ENCODE results near the gene TTLL11. TPM values are rescaled to one million over a fixed set of nuclear protein-coding genes. Genes with fewer than 3 reads are reported as not detected.

Gene TTLL11
- total RNA-seq, 4 donors from 2014 or later, result 9.1 to 47.4 (median 11.3) TPM

GRCh38 chr9:122057211-122057610 is 35.9 kb downstream of the TTLL11 start:
- peaks cover 0 to 14% (median 0%) of the 10 kb centered on the region in 4 donors for H3K4me1 ChIP-seq
- H3K27me3 ChIP-seq, result no peaks in the 10 kb centered on the region
- no peak for DNase-seq
- 91 to 96% methylated on average over 4 to 10 of the region's 10 CpGs for WGBS, 2 donors (ENCODE audit: low coverage in 1 of 2)
- intact Hi-C loops (cut with DNase I; ENCODE audit: low total_unique reads) (no loop called here), in situ Hi-C loops (cut with MboI; ENCODE audit: low pct_ligation_motif_present in 1 of 4, low pct_unique_long_range_greater_than_20kb in 1 of 4, low sequenced_read_pairs in 3 of 4) (no loop called here)
- no peaks in the 10 kb centered on the region for H3K9me3 ChIP-seq
- H3K27ac ChIP-seq, result no peak overlapping the region
- no peak for TF ChIP-seq EP300 (IDR thresholded peaks at IDR 0.05; ENCODE audit: low read depth)
- no peak for TF ChIP-seq POLR2A (IDR thresholded peaks at IDR 0.05)
- TF ChIP-seq POLR2AphosphoS5 (IDR thresholded peaks at IDR 0.05), result no peak
- no peak for TF ChIP-seq CTCF (IDR thresholded peaks at IDR 0.05)
- no peak overlapping the region for H3K4me3 ChIP-seq
- H3K36me3 ChIP-seq, result no peaks in the 10 kb centered on the region

GRCh38 chr9:122056484-122056883 is 36.6 kb downstream of the TTLL11 start:
- 83 to 95% methylated on average over 2 to 3 of the region's 3 CpGs for WGBS, 2 donors (ENCODE audit: low coverage in 1 of 2)
- DNase-seq, result no peak
- TF ChIP-seq CTCF (IDR thresholded peaks at IDR 0.05) (no peak), EP300 (IDR thresholded peaks at IDR 0.05; ENCODE audit: low read depth) (no peak), POLR2A (IDR thresholded peaks at IDR 0.05) (no peak), POLR2AphosphoS5 (IDR thresholded peaks at IDR 0.05) (no peak)
- Histone ChIP-seq H3K27me3 (no peaks in the 10 kb centered on the region), H3K9me3 (no peaks in the 10 kb centered on the region), H3K4me3 (no peak overlapping the region), H3K36me3 (no peaks in the 10 kb centered on the region), H3K27ac (no peak overlapping the region), H3K4me1 (peaks cover 0 to 14% (median 0%) of the 10 kb centered on the region in 4 donors)
- intact Hi-C loops (cut with DNase I; ENCODE audit: low total_unique reads), result no loop called here
- in situ Hi-C loops (cut with MboI; ENCODE audit: low pct_ligation_motif_present in 1 of 4, low pct_unique_long_range_greater_than_20kb in 1 of 4, low sequenced_read_pairs in 3 of 4), result no loop called here

- H3K27ac ChIP-seq, result no peak overlapping the region
- peaks cover 0 to 14% (median 0%) of the 10 kb centered on the region in 4 donors for H3K4me1 ChIP-seq
- H3K27me3 ChIP-seq, result no peaks in the 10 kb centered on the region
- WGBS, 2 donors (ENCODE audit: low coverage in 1 of 2), result 86 to 89% methylated on average over 5 to 6 of the region's 6 CpGs
- in situ Hi-C loops (cut with MboI; ENCODE audit: low pct_ligation_motif_present in 1 of 4, low pct_unique_long_range_greater_than_20kb in 1 of 4, low sequenced_read_pairs in 3 of 4) (no loop called here), intact Hi-C loops (cut with DNase I; ENCODE audit: low total_unique reads) (no loop called here)
- no peaks in the 10 kb centered on the region for H3K36me3 ChIP-seq
- no peak for TF ChIP-seq EP300 (IDR thresholded peaks at IDR 0.05; ENCODE audit: low read depth)
- no peak for TF ChIP-seq CTCF (IDR thresholded peaks at IDR 0.05)
- no peak for TF ChIP-seq POLR2AphosphoS5 (IDR thresholded peaks at IDR 0.05)
- no peak for TF ChIP-seq POLR2A (IDR thresholded peaks at IDR 0.05)
- H3K4me3 ChIP-seq, result no peak overlapping the region
- no peaks in the 10 kb centered on the region for H3K9me3 ChIP-seq
- no peak for DNase-seq
Measured at GRCh38 chr9:122055701-122056100, 37.4 kb downstream of the TTLL11 start.

GRCh38 chr9:122053567-122054350 is 39.3 kb downstream of the TTLL11 start:
- TF ChIP-seq EP300 (IDR thresholded peaks at IDR 0.05; ENCODE audit: low read depth) (no peak), CTCF (IDR thresholded peaks at IDR 0.05) (no peak), POLR2A (IDR thresholded peaks at IDR 0.05) (no peak), POLR2AphosphoS5 (IDR thresholded peaks at IDR 0.05) (no peak)
- Histone ChIP-seq H3K4me3 (no peak overlapping the region), H3K9me3 (no peaks in the 10 kb centered on the region), H3K27ac (no peak overlapping the region), H3K36me3 (no peaks in the 10 kb centered on the region), H3K27me3 (no peaks in the 10 kb centered on the region), H3K4me1 (no peaks in the 10 kb centered on the region)
- intact Hi-C loops (cut with DNase I; ENCODE audit: low total_unique reads) (no loop called here), in situ Hi-C loops (cut with MboI; ENCODE audit: low pct_ligation_motif_present in 1 of 4, low pct_unique_long_range_greater_than_20kb in 1 of 4, low sequenced_read_pairs in 3 of 4) (no loop called here)
- 72 to 81% methylated on average over 11 to 19 of the region's 19 CpGs for WGBS, 2 donors (ENCODE audit: low coverage in 1 of 2)
- DNase-seq, result peak; percentile 11

All from transverse colon (tissue), 4 donors.